Breast epithelium (tissue), 4 donors: ENCODE results near the gene ULK4. TPM values are rescaled to one million over a fixed set of nuclear protein-coding genes. Genes with fewer than 3 reads are reported as not detected.

Source experiments
- DNase-seq, 2 donors: peaks; one replicate each; pipeline ENCODE4 v3.0.0-alpha.2; 2019; ENCODE audit warnings: low spot score in 2 of 2
- H3K27ac ChIP-seq, 2 donors: fragments of 200-600 bp; sonication (generic) in 1 of 2; one replicate each; pipeline ENCODE4 v1.5.1; 2016 to 2019; ENCODE audit warnings: mild to moderate bottlenecking in 1 of 2
- H3K27me3 ChIP-seq, 2 donors: fragments of 200-600 bp; sonication (generic) in 1 of 2; one replicate each; pipeline versions ENCODE4 v1.5.1 to v1.6.0; 2017 to 2019; ENCODE audit warnings: control low read depth in 1 of 2, mild to moderate bottlenecking in 1 of 2
- H3K36me3 ChIP-seq: fragments of 200-600 bp; one replicate; pipeline ENCODE4 v1.5.1; 2019
- H3K4me1 ChIP-seq, 2 donors: fragments of 200-600 bp; sonication (generic); one replicate each; pipeline ENCODE4 v1.5.1; 2016 to 2019; ENCODE audit warnings: control low read depth in 1 of 2
- H3K4me3 ChIP-seq, 3 donors: fragments of 200-600 bp; sonication (generic); 1 replicate in 2 of 3; 2 replicates in 1 of 3; pipeline ENCODE4 v1.5.1; 2016 to 2019; ENCODE audit warnings: mild to moderate bottlenecking in 3 of 3, moderate library complexity in 2 of 3
- H3K9me3 ChIP-seq, 2 donors: fragments of 200-600 bp; sonication (generic) in 1 of 2; one replicate each; pipeline ENCODE4 v1.5.1; 2016 to 2019; ENCODE audit warnings: control low read depth in 1 of 2
- CTCF ChIP-seq, 3 donors: fragments of 450-650 bp; IDR thresholded peaks; one replicate each; pipeline ENCODE4 v1.5.1; 2016 to 2017; ENCODE audit warnings: antibody characterized with exemption in 3 of 3, mild to moderate bottlenecking in 3 of 3, moderate library complexity in 3 of 3
- POLR2A ChIP-seq: fragments of 450-650 bp; IDR thresholded peaks from one replicate; pipeline ENCODE4 v1.6.1; 2016; ENCODE audit warnings: antibody characterized with exemption, mild to moderate bottlenecking, moderate library complexity
- POLR2AphosphoS5 ChIP-seq, 3 donors: sonication (generic); formaldehyde crosslinking; IDR thresholded peaks; one replicate each; pipeline ENCODE4 v1.6.1; 2017; ENCODE audit warnings: antibody characterized with exemption in 3 of 3
- intact Hi-C: fragments of 100-400 bp; cut with DNase I; formaldehyde crosslinking; loops from one replicate; pipeline ENCODE4 v1.15.1; 2023; ENCODE audit warnings: low total_unique reads
- total RNA-seq, 3 donors: library from RNA; depleted of rRNA; stranded (reverse); fragments of >200 nt; gene quantifications; one replicate each; pipeline ENCODE4 v1.1.0, GENCODE V29; 2016

Gene ULK4
- total RNA-seq, 3 donors from 2014 or later = 23.0 to 52.8 (median 31.8) TPM

DNA sequence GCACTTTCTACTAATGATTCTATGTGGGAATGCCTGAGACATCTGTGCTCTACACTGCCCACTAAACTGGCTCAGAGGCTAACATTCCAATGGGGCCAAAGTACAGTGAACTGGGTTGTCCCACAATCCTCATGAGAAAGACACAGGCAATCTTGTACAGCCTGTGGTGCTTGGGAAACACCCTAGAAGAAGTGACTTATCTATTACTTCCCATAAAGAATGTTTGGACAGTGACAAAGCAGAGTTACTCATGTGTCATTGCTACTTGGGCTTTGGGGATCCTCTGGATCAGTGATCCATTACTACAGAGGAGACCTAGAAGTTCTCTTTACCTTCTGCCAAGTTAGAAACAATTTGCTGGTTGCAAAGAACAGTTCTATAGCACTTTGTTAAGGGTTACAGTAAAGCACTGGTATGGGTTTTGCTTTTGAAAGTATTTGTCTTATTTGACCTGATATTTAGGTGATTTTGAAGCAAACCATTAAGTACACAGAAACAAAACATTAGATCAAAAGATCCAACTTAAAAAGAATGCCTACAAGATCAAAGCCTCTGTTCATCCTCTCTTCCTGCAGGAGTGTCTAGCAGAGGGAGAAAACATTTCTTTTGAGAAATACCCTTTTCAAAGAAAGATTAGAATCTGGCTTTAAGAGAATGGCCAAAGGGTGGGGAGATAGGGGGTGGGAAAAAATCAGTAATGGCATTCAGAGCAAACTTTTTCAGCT, 686.8 kb downstream of the ULK4 start:
- H3K9me3 ChIP-seq = peaks cover 0 to 8% of the 10 kb centered on the region in 2 donors
- no peak overlapping the region for H3K27ac ChIP-seq
- no peaks in the 10 kb centered on the region for H3K27me3 ChIP-seq
- H3K4me3 ChIP-seq = no peak overlapping the region
- intact Hi-C loops = no loop called here
- H3K4me1 ChIP-seq = no peaks in the 10 kb centered on the region
- TF ChIP-seq POLR2A = no peak
- no peak for TF ChIP-seq CTCF (IDR thresholded peaks at IDR 0.05)
- TF ChIP-seq POLR2AphosphoS5 (IDR thresholded peaks at IDR 0.05) = no peak
- H3K36me3 ChIP-seq = no peaks in the 10 kb centered on the region
- no peak for DNase-seq

GRCh38 chr3:41272667-41273066, 689.2 kb downstream of the ULK4 start:
- no peaks in the 10 kb centered on the region for H3K4me1 ChIP-seq
- TF ChIP-seq POLR2AphosphoS5 (IDR thresholded peaks at IDR 0.05) = no peak
- TF ChIP-seq CTCF (IDR thresholded peaks at IDR 0.05) = no peak
- TF ChIP-seq POLR2A = no peak
- DNase-seq = no peak
- H3K9me3 ChIP-seq = peaks cover 0 to 8% of the 10 kb centered on the region in 2 donors
- intact Hi-C loops = no loop called here
- H3K27me3 ChIP-seq = no peaks in the 10 kb centered on the region
- no peak overlapping the region for H3K4me3 ChIP-seq
- no peak overlapping the region for H3K27ac ChIP-seq
- no peaks in the 10 kb centered on the region for H3K36me3 ChIP-seq

- Histone ChIP-seq H3K9me3 (peaks cover 0 to 8% of the 10 kb centered on the region in 2 donors), H3K27ac (no peak overlapping the region), H3K27me3 (no peaks in the 10 kb centered on the region), H3K4me3 (no peak overlapping the region), H3K36me3 (no peaks in the 10 kb centered on the region), H3K4me1 (no peaks in the 10 kb centered on the region)
- intact Hi-C loops = no loop called here
- DNase-seq = no peak
- TF ChIP-seq CTCF (IDR thresholded peaks at IDR 0.05) = no peak
- no peak for TF ChIP-seq POLR2AphosphoS5 (IDR thresholded peaks at IDR 0.05)
- no peak for TF ChIP-seq POLR2A
These were observed 693.8 kb downstream of the ULK4 start for GRCh38 chr3:41267975-41268640.

GRCh38 chr3:41265823-41266273, 696.1 kb downstream of the ULK4 start:
- no peak for TF ChIP-seq POLR2A
- TF ChIP-seq POLR2AphosphoS5 (IDR thresholded peaks at IDR 0.05) = no peak
- no peak for TF ChIP-seq CTCF (IDR thresholded peaks at IDR 0.05)
- DNase-seq = no peak
- H3K36me3 ChIP-seq = no peaks in the 10 kb centered on the region
- no peak overlapping the region for H3K27ac ChIP-seq
- no peak overlapping the region for H3K4me3 ChIP-seq
- no peaks in the 10 kb centered on the region for H3K9me3 ChIP-seq
- intact Hi-C loops = no loop called here
- H3K27me3 ChIP-seq = no peaks in the 10 kb centered on the region
- H3K4me1 ChIP-seq = no peaks in the 10 kb centered on the region

- Histone ChIP-seq H3K27me3 (no peaks in the 10 kb centered on the region), H3K4me1 (no peaks in the 10 kb centered on the region), H3K4me3 (no peak overlapping the region), H3K27ac (no peak overlapping the region), H3K9me3 (no peaks in the 10 kb centered on the region), H3K36me3 (no peaks in the 10 kb centered on the region)
- no peak for DNase-seq
- intact Hi-C loops = no loop called here
- no peak for TF ChIP-seq CTCF (IDR thresholded peaks at IDR 0.05)
- TF ChIP-seq POLR2AphosphoS5 (IDR thresholded peaks at IDR 0.05) = no peak
- TF ChIP-seq POLR2A = no peak
These were observed 696.8 kb downstream of the ULK4 start for GRCh38 chr3:41265011-41265545.
